ENCODE results near the gene CLK2. TPM values are rescaled to one million over a fixed set of nuclear protein-coding genes. Genes with fewer than 3 reads are reported as not detected.
A peak's percentile ranks its signal among the peaks of the same experiment; 100 is the strongest.
"Not testable (repeated sequence)": the region's sequence is repeated elsewhere in the genome, so short reads cannot be mapped to it uniquely, and the experiment has no call there.

Gene CLK2
- total and polyA plus RNA-seq, 2 donors (not counting 1 experiment from before 2014, with no cell fraction given) = 26.8 to 34.0 TPM

DNA sequence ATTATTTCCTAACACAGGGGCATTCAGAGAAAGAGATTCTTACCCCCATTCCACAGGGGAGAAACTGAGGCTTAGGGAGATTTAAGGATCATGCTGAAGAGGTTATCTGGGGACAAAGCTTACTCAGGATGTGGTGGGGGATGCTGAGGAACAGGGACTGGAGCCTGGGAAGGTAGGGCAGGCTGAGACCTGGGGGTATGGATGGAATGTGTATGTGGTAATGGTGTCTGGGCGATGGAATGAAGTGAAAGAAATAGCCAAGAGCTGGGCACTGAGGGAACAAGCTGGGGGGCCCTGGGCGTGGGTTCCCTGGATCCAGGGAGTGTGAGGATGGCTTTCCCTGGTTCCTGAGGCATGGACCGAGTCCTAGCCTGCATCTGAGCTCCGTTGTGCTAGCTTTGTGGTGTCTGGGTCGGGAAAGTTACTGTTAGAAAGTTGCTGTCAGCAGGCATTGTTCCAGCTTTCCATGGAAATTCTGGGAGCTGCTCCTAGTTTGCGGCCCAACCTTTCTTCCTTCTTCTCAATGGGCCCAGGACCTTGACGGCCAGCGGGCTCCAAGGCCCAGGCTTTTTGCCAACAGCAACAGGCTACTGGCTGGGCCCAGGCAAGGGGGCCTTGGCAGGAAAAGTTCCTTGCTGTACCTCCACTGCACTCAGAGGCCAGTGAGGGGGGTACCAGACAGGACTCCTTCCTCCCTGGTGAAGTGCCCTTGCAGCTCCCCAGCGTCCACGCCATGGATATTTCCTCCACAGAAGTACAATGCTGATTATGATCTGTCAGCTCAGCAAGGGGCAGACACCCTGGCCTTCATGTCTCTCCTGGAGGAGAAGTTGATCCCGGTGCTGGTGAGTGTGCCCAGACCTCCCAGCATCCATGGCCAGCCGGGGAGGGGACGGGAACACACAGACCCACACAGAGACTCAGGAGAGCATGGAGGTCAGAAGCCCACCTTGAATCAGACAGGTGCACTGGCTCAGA, 41.0 kb downstream of the CLK2 start:
- not testable (repeated sequence) for H3K4me3 ChIP-seq (replicated peaks in 1 of 4; ENCODE audit: control extremely low read depth in 1 of 4, insufficient read depth in 1 of 4, low read depth in 3 of 4, low read length in 4 of 4); H3K4me1 ChIP-seq (ENCODE audit: control insufficient read depth, extremely low read depth, insufficient read depth, low read length); H3K9me3 ChIP-seq (ENCODE audit: control insufficient read depth, insufficient read depth, low read depth, low read length); H3K79me2 ChIP-seq (ENCODE audit: control insufficient read depth, insufficient read depth, low read length); H3K27ac ChIP-seq (ENCODE audit: insufficient read depth, low read length); H3K4me2 ChIP-seq (ENCODE audit: extremely low read depth, insufficient read depth, low read length); H4K20me1 ChIP-seq (ENCODE audit: control insufficient read depth, extremely low read depth, insufficient read depth, low read length); H3K27me3 ChIP-seq (ENCODE audit: control insufficient read depth, insufficient read depth, low read length); H3K9ac ChIP-seq (ENCODE audit: insufficient read depth, low read length); H2AFZ ChIP-seq (ENCODE audit: low read length); H3K36me3 ChIP-seq (ENCODE audit: control insufficient read depth, insufficient read depth, low read length)
- DNase-seq (ENCODE audit: low read depth in 2 of 2) = peak; percentile 46 to 80

DNA sequence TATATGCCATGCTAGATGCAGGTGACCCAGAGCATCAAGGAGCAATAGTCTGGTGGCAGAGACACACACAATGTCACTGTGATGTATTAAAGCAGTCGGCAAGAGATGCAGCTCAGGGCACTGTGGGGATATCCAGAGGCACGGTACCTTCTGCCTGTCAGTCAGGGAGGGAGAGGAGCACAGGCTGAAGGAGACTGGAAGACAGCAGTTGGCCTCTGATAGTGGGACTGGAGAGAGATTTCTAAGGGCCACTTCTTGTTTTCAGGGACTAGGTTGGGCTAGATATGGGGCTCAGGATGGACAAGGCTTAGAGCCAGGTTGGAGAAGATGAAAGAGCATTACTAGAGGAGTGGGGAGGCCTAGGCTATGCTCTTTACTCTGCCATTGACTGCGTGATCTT, 42.0 kb downstream of the CLK2 start:
- H3K79me2 ChIP-seq (ENCODE audit: control insufficient read depth, insufficient read depth, low read length); H4K20me1 ChIP-seq (ENCODE audit: control insufficient read depth, extremely low read depth, insufficient read depth, low read length); H3K4me3 ChIP-seq (replicated peaks in 1 of 4; ENCODE audit: control extremely low read depth in 1 of 4, insufficient read depth in 1 of 4, low read depth in 3 of 4, low read length in 4 of 4); H2AFZ ChIP-seq (ENCODE audit: low read length); H3K9ac ChIP-seq (ENCODE audit: insufficient read depth, low read length); H3K27ac ChIP-seq (ENCODE audit: insufficient read depth, low read length); H3K27me3 ChIP-seq (ENCODE audit: control insufficient read depth, insufficient read depth, low read length); H3K4me1 ChIP-seq (ENCODE audit: control insufficient read depth, extremely low read depth, insufficient read depth, low read length); H3K36me3 ChIP-seq (ENCODE audit: control insufficient read depth, insufficient read depth, low read length); H3K4me2 ChIP-seq (ENCODE audit: extremely low read depth, insufficient read depth, low read length); H3K9me3 ChIP-seq (ENCODE audit: control insufficient read depth, insufficient read depth, low read depth, low read length); DNase-seq (ENCODE audit: low read depth in 2 of 2): not testable (repeated sequence)

DNA sequence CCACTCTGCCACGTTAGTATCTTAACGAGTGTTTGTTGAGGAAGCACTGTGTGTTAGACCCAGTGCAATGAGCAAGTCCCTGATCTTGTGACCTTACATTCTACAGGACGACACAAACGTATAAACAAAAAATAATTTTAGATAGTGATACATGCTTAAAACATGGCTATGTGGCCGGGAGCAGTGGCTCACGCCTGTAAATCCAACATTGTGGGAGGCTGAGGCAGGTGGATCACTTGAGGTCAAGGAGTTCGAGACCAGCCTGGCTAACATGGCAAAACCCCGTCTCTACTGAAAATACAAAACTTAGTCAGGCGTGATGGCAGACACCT, 45.2 kb downstream of the CLK2 start:
- Histone ChIP-seq H3K9ac (ENCODE audit: insufficient read depth, low read length) (peak overlapping the region; percentile 63), H3K9me3 (ENCODE audit: control insufficient read depth, insufficient read depth, low read depth, low read length) (no peaks in the 10 kb centered on the region), H3K27me3 (ENCODE audit: control insufficient read depth, insufficient read depth, low read length) (no peaks in the 10 kb centered on the region), H3K79me2 (ENCODE audit: control insufficient read depth, insufficient read depth, low read length) (peaks cover 11% of the 10 kb centered on the region), H3K4me1 (ENCODE audit: control insufficient read depth, extremely low read depth, insufficient read depth, low read length) (peaks cover 18% of the 10 kb centered on the region), H3K4me2 (ENCODE audit: extremely low read depth, insufficient read depth, low read length) (peak overlapping the region; percentile 69), H3K4me3 (replicated peaks in 1 of 4; ENCODE audit: control extremely low read depth in 1 of 4, insufficient read depth in 1 of 4, low read depth in 3 of 4, low read length in 4 of 4) (peak overlapping the region; percentile 40 to 55 (median 46)), H3K36me3 (ENCODE audit: control insufficient read depth, insufficient read depth, low read length) (no peaks in the 10 kb centered on the region), H3K27ac (ENCODE audit: insufficient read depth, low read length) (peak overlapping the region; percentile 93), H4K20me1 (ENCODE audit: control insufficient read depth, extremely low read depth, insufficient read depth, low read length) (no peaks in the 10 kb centered on the region), H2AFZ (ENCODE audit: low read length) (peak overlapping the region; percentile 94)
- no peak for DNase-seq (ENCODE audit: low read depth in 2 of 2)
- TF ChIP-seq EZH2 (IDR thresholded peaks at IDR 0.05; ENCODE audit: low read length, missing control alignments) = no peak
- TF ChIP-seq, protein P1, sequence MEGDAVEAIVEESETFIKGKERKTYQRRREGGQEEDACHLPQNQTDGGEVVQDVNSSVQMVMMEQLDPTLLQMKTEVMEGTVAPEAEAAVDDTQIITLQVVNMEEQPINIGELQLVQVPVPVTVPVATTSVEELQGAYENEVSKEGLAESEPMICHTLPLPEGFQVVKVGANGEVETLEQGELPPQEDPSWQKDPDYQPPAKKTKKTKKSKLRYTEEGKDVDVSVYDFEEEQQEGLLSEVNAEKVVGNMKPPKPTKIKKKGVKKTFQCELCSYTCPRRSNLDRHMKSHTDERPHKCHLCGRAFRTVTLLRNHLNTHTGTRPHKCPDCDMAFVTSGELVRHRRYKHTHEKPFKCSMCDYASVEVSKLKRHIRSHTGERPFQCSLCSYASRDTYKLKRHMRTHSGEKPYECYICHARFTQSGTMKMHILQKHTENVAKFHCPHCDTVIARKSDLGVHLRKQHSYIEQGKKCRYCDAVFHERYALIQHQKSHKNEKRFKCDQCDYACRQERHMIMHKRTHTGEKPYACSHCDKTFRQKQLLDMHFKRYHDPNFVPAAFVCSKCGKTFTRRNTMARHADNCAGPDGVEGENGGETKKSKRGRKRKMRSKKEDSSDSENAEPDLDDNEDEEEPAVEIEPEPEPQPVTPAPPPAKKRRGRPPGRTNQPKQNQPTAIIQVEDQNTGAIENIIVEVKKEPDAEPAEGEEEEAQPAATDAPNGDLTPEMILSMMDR (conservative IDR thresholded peaks at IDR 0.05 in 1 of 2, IDR thresholded peaks at IDR 0.05 in 1 of 2; ENCODE audit: low read depth in 1 of 2, low read length in 2 of 2) = no peak

All from fibroblast of lung (primary cell).